HUES48 (cell line): ENCODE results near the gene RSPRY1.

Experiments
- H3K27ac ChIP-seq: one replicate; pipeline ENCODE4 v1.7.0; 2013; ENCODE audit warnings: low read depth, low read length, inconsistent platforms
- H3K27me3 ChIP-seq: 2 replicates; pipeline ENCODE4 v1.6.1; 2013; ENCODE audit warnings: mild to moderate bottlenecking, low read length; ENCODE audit not compliant: control insufficient read depth, insufficient read depth
- H3K36me3 ChIP-seq: 2 replicates; pipeline ENCODE4 v1.6.1; 2013; ENCODE audit warnings: low read length; ENCODE audit not compliant: control insufficient read depth, insufficient read depth
- H3K4me1 ChIP-seq: 2 replicates; pipeline ENCODE4 v1.6.1; 2013; ENCODE audit warnings: mild to moderate bottlenecking, low read length; ENCODE audit not compliant: control insufficient read depth, insufficient read depth
- H3K4me3 ChIP-seq: 2 replicates; pipeline ENCODE4 v1.5.1; 2013; ENCODE audit warnings: mild to moderate bottlenecking, low read depth, low read length
- H3K9ac ChIP-seq: 2 replicates; pipeline ENCODE4 v1.6.1; 2013; ENCODE audit warnings: mild to moderate bottlenecking, low read depth, low read length, moderate library complexity
- H3K9me3 ChIP-seq: 2 replicates; pipeline ENCODE4 v1.6.1; 2013; ENCODE audit warnings: low read length; ENCODE audit not compliant: control insufficient read depth, insufficient read depth

RSPRY1 gene

DNA sequence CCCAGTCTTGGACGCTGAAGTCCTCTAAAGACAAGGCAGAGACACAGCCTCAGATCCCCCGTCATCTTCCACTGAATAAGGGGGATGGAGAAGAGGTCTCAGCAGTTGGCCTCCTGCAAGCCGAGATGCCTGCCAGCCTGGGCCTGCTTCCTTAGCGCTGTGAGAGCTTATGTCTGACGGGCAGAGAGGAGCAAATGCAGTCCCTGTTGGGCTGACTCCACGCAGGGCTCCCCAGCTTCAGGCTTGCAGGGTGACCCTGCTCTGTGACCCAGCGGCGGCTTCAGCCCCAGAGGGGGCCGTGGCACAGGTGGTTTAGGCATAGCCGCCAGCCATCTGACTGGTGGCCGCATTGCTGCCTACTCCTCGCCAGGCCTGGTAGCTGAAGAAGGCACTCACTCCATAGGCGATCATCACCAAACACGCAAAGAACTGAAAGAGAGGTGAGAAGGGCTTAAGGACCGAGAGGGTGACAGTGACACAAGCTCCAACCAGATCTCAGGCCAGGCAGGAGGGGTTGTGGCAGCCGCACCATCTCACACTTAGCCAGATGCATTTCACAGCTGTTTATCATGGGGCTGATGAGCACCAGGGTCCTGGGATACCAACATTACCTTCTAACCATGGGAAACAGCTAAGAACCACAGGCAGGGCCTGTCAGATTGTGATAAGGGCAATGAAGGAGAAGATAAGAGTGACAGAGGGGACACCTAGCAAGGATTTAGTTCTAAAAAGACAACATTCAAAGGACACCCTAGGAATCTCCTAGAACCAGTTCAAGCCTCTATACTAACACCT is 70.7 kb downstream of the RSPRY1 start:
- Histone ChIP-seq H3K36me3 (peaks cover 14% of the 10 kb centered on the region; the same call in 1 of the 2 replicates), H3K27ac (no peak overlapping the region)

DNA sequence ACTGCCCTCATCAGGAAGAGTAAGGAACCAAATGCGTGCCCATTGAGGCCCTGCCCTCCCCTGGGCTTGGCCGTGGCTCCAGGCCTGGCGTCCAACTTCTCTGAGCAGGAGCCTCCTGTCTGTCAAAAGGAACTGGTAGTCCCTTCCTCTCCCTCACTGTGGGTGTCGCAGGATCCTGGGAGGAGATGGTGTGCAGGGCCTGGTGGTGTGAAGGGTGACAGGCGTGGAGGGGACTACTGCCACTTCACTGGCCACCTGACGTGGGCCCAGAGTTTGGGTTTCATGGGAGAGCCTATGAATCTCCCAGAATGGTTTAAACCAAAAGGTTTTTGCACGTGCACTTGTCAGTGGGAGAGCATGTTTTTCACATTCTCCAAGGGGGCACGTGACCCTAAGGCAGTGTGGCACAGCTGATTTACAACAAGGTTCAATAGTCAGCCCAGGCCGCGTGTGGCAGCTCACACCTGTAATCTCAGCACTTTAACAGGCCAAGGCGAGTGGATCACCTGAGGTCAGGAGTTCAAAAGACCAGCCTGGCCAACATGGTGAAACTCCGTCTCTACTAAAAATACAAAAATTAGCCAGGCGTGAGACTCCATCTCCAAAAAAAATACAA is 71.4 kb downstream of the RSPRY1 start:
- Histone ChIP-seq H3K4me3 (no peak overlapping the region), H3K4me1 (peaks cover 10% of the 10 kb centered on the region), H3K27ac (no peak overlapping the region)

More for the DNA sequence above, 70.7 kb downstream of the RSPRY1 start:
- H3K27me3 ChIP-seq: no peaks in the 10 kb centered on the region
- H3K9me3 ChIP-seq: no peaks in the 10 kb centered on the region
- H3K9ac ChIP-seq: no peak overlapping the region
- peaks cover 10% of the 10 kb centered on the region for H3K4me1 ChIP-seq
- no peak overlapping the region for H3K4me3 ChIP-seq

DNA sequence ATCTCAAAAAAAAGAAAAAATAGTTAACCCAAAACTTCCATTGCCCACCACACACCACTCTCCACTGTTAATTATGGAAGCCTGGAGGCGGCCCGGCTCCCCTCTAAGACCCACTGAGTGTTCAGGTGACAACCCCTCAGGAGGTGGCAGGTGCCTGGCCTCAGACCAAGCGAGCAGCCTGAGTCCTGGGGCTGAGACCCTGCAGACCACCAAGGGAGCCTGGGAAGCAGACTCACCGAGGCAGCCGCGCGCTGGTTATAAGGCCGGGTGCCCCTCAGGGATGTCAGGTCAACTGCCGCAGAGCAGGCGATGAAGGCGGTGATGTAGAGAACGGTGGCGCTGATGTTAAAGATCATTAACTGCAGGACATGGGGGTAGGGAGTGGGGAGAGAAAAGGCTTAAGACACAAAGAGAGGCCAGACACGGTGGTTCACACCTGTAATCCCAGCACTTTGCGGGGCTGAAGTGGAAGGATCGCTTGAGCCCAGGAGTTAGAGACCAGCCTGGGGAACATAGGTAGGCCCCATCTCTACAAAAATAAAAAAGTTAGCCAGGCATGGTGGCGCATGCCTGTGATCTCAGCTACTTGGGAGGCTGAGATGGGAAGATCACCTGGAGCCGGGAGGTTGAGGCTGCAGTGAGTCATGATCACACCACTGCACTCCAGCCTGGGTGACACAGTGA is 72.2 kb downstream of the RSPRY1 start:
- Histone ChIP-seq H3K27me3 (no peaks in the 10 kb centered on the region), H3K36me3 (no peaks in the 10 kb centered on the region), H3K27ac (no peak overlapping the region), H3K9me3 (no peaks in the 10 kb centered on the region), H3K4me1 (peaks cover 10% of the 10 kb centered on the region), H3K9ac (no peak overlapping the region), H3K4me3 (no peak overlapping the region)

More for the DNA sequence above, 71.4 kb downstream of the RSPRY1 start:
- no peaks in the 10 kb centered on the region for H3K9me3 ChIP-seq
- H3K36me3 ChIP-seq: peaks cover 6% of the 10 kb centered on the region; the same call in 1 of the 2 replicates
- H3K27me3 ChIP-seq: no peaks in the 10 kb centered on the region
- H3K9ac ChIP-seq: no peak overlapping the region

DNA sequence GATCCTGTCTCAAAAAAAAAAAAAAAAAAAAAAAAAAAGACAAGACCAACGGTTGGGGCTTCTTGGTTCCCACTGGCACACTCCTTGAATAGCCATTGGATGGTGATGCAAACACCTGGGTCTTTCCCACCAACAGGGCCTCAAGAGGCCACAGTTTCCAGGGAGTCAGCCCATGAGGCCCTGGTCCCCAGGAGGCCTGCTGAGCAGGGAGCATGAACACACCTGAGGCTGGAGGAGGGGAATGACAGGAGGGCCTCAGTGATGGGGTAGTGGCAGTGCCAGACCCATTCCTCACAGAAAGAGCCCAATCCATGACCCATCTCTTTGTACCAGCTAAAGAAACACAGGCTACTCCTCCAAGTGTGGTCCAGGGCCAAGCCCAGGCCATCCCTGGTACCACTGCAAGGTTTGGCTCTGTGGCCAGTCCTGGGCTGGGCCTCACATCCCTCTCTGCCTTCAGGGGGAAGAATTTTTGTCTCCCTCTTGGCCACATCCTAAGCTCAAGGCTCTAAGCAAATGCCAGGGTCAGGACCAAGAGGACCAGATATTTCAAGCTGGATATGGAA is 72.9 kb downstream of the RSPRY1 start:
- H3K4me1 ChIP-seq: peaks cover 10% of the 10 kb centered on the region
- no peaks in the 10 kb centered on the region for H3K36me3 ChIP-seq
- H3K27ac ChIP-seq: no peak overlapping the region
- H3K4me3 ChIP-seq: no peak overlapping the region
- no peaks in the 10 kb centered on the region for H3K27me3 ChIP-seq
- no peak overlapping the region for H3K9ac ChIP-seq
- H3K9me3 ChIP-seq: no peaks in the 10 kb centered on the region

DNA sequence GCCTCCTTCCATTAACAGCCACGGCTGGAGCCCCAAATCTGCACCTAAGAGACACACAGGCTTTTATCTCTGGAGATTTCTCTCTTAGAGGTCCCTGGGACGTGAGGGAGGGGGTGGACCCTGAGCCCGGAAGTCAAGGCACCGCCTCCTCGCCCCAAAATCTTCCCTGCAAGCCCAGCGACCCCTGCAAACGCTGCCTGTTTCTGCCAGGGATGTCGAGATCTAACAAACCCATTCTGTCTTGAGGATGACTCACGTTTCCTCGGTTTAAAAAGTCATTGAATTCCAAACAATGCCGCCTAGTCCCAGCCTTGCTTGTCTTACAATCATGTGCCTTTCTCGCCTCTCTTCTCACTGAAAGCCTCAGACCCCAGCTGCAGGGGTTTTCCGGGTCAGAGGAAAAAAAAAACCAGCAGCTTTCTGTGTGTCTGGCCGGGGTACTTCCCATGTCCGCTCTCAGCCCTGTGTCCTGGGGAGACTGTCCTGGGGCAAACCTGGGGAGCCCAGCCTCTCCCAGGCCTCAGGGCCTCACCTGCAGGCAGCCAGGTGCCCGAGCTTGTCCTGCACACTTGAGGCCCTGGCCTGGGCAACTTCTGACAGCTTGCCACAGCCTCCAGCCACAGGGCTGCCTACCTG is 74.3 kb downstream of the RSPRY1 start:
- Histone ChIP-seq H3K4me3 (no peak overlapping the region), H3K9ac (peak overlapping the region; percentile 2; the same call in 1 of the 2 replicates), H3K27ac (peak overlapping the region; percentile 97)

DNA sequence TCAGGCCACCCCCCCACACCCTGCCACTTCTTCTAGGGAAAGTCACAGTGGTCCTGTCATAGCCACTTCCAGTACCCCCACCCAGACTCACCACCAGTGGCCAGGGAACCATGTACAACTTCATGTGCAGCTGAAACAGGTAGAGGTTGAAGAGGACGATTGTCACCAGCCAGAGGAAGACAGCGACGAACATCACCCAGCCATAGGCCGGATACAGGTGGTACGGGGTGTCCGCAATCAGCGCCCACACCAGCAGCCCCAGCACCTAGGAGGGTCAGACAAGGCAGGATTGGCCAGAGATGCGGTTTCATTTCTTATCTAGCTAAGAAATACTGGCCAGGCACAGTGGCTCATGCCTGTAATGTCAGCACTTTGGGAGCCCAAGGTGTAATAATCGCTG is 75.7 kb downstream of the RSPRY1 start:
- no peaks in the 10 kb centered on the region for H3K9me3 ChIP-seq
- no peak overlapping the region for H3K4me3 ChIP-seq
- H3K4me1 ChIP-seq: peaks cover 14% of the 10 kb centered on the region
- no peaks in the 10 kb centered on the region for H3K36me3 ChIP-seq
- no peaks in the 10 kb centered on the region for H3K27me3 ChIP-seq
- H3K9ac ChIP-seq: no peak overlapping the region
- H3K27ac ChIP-seq: no peak overlapping the region

More for the DNA sequence above, 74.3 kb downstream of the RSPRY1 start:
- Histone ChIP-seq H3K27me3 (no peaks in the 10 kb centered on the region), H3K4me1 (peaks cover 10% of the 10 kb centered on the region), H3K36me3 (no peaks in the 10 kb centered on the region), H3K9me3 (no peaks in the 10 kb centered on the region)

DNA sequence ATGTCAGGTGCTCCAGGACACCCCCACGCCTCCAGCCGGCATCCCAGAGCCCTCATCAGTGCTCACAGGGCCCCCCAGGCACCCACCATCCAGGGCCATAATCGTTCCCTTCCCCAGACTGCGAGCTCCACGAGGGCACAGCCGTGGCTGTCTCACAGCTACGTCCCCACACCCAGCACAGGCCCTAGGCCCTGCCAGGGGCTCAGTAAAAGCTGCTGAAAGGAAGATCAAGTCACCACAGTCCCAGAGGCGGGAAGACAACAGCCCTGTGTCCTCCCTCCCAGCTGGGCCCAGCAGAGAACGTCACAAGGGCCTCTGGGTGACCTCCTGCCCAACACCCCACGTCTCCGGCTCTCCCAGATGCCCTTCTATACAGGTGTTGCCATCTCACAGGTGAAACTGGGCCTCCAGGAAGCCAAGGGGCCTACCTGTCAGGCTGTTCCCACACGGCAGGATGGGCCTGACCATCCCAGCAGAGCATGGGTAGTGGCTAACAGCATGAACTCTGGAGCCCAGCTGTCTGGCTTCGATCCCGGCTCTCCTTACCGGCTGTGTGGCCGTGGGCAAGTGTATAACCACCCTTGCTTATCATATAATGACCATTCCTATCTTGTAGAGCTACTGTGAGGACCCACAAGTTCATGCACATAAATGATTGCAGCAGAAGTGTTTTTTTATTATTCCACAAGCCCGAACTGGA is 76.9 kb downstream of the RSPRY1 start:
- H3K9ac ChIP-seq: no peak overlapping the region
- peaks cover 16% of the 10 kb centered on the region for H3K4me1 ChIP-seq
- no peak overlapping the region for H3K27ac ChIP-seq
- no peak overlapping the region for H3K4me3 ChIP-seq
- no peaks in the 10 kb centered on the region for H3K27me3 ChIP-seq
- no peaks in the 10 kb centered on the region for H3K36me3 ChIP-seq
- H3K9me3 ChIP-seq: no peaks in the 10 kb centered on the region

DNA sequence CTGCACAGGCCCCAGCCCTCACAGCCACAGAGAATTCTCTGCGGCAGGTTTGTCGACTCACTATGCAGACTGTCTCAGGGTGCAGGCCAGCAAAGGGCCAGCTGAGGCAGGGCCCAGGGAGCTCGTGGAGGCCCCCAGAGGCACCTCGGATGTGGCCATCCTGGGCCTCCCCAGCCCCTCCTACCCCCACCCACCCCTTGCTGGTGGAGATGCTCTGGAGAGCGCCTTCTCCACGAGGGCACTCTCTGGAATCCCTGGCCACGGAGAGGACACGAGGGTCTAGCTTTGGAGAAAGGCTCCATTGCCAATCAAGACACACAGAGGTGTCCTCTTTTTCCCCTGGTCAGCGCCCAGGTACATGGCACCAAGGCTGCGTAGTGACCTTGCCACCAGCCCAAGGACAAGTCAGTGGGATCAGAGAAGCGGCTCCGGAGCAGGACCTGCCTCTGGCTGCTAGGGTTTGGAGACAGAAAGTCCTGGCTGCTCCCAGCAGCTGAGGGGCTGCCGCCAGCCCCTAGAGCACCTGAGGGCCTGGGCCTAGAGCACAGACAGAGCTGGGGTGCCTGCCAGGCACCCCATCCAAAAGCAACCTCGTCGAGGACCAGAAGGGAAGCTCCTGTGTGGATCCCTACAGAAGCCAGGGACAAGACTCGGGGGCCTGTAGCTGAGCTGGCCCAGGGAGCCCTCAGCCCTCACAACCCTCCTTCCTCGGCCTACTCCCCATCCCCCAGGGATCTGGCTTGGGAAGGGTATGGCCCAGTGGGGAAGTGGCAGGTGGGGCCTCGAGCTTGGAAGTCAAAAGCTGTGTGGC is 77.6 kb downstream of the RSPRY1 start:
- Histone ChIP-seq H3K4me1 (peaks cover 16% of the 10 kb centered on the region), H3K27ac (no peak overlapping the region)

DNA sequence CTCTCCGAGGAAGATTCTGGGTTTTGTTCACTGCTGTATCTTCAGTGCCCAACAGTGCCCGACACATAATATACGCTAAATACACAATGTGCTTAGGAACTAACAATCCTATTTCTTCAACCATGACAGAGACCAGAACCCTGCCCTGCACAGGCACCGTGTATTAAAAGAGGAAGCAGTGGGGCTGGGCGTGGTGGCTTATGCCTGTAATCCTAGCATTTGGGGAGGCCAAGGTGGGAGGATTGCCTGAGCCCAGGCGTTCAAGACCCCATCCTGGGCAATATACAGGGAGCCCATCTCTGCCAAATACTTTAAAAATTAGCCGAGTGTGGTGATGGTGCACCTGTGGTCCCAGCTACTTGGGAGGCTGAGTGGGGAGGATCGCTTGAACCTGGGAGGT is 78.3 kb downstream of the RSPRY1 start:
- H3K4me3 ChIP-seq: no peak overlapping the region
- peaks cover 16% of the 10 kb centered on the region for H3K4me1 ChIP-seq
- H3K9ac ChIP-seq: no peak overlapping the region
- no peak overlapping the region for H3K27ac ChIP-seq
- no peaks in the 10 kb centered on the region for H3K36me3 ChIP-seq
- H3K9me3 ChIP-seq: no peaks in the 10 kb centered on the region
- H3K27me3 ChIP-seq: no peaks in the 10 kb centered on the region

More for the DNA sequence above, 77.6 kb downstream of the RSPRY1 start:
- H3K4me3 ChIP-seq: no peak overlapping the region
- H3K9me3 ChIP-seq: no peaks in the 10 kb centered on the region
- no peaks in the 10 kb centered on the region for H3K27me3 ChIP-seq
- no peaks in the 10 kb centered on the region for H3K36me3 ChIP-seq
- no peak overlapping the region for H3K9ac ChIP-seq
